ENCODE measurements around the gene MLLT6. TPM values are rescaled to one million over a fixed set of nuclear protein-coding genes. Genes with fewer than 3 reads are reported as not detected.

The MLLT6 gene
- total and polyA plus RNA-seq, 2 of the 13 experiments (the other 11 are each of a cell fraction or from before 2014, with no cell fraction given): 50.7 to 69.5 TPM

DNA sequence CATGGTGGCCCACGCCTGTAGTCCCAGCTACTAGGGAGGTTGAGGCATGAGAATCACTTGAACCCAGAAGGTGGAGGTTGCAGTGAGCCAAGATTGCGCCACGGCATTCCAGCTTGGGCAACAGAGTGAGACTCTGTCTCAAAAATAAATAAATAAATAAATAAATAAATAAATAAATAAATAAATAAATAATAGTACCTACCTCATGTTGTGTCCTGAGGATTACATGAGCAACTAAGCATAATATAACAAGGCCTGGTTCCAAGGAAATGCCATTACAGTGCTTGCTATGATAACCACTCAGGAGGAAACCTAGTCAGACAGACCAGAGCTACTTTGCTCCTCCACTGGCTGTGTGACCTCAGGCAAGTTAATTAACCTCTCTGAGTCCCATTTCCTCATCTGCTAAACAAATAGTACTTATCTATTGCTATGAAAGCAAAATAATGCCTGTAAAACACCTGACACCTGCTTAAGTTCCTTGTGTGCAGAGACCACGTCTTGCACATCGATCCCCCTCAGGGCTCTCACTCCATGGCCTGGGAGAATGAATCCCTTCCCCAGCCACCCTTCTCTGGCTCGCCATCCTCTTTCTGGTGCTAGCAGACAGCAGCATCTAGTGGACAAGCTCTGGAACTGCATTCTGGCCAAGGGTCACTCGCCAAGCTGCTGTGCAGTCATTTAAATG lies 37.8 kb upstream of the MLLT6 start (continued):
- TF ChIP-seq JUNB (CRISPR knock-in tag; IDR thresholded peaks at IDR 0.05; ENCODE audit: borderline replicate concordance) (no peak), ZNF616 (CRISPR knock-in tag; IDR thresholded peaks at IDR 0.05; ENCODE audit: low read depth) (no peak), MED8 (CRISPR knock-in tag; IDR thresholded peaks at IDR 0.05; ENCODE audit: insufficient replicate concordance) (no peak), ZFP62 (CRISPR knock-in tag; IDR thresholded peaks at IDR 0.05) (no peak), ZNF337 (CRISPR knock-in tag; IDR thresholded peaks at IDR 0.05; ENCODE audit: borderline replicate concordance, low read depth) (no peak), KAT7 (CRISPR knock-in tag; IDR thresholded peaks at IDR 0.05; ENCODE audit: borderline replicate concordance) (no peak; the same call in 1 of the 2 replicates), KLF16 (CRISPR knock-in tag; IDR thresholded peaks at IDR 0.05) (peak in 1 of 2 experiments; percentile 84; a peak in 2 of 4 replicates), ZNF350 (CRISPR knock-in tag; IDR thresholded peaks at IDR 0.05; ENCODE audit: borderline replicate concordance, low read depth) (no peak; the same call in 1 of the 2 replicates), ZNF703 (CRISPR knock-in tag; IDR thresholded peaks at IDR 0.05; ENCODE audit: borderline replicate concordance) (no peak), SNRNP70 (IDR thresholded peaks at IDR 0.05; ENCODE audit: low read depth, low read length) (no peak), HDAC1 (CRISPR knock-in tag; IDR thresholded peaks at IDR 0.05) (no peak), ZNF644 (CRISPR knock-in tag; IDR thresholded peaks at IDR 0.05; ENCODE audit: low read depth) (peak; percentile 23; the same call in 1 of the 2 replicates)
- TF ChIP-seq, protein P1, sequence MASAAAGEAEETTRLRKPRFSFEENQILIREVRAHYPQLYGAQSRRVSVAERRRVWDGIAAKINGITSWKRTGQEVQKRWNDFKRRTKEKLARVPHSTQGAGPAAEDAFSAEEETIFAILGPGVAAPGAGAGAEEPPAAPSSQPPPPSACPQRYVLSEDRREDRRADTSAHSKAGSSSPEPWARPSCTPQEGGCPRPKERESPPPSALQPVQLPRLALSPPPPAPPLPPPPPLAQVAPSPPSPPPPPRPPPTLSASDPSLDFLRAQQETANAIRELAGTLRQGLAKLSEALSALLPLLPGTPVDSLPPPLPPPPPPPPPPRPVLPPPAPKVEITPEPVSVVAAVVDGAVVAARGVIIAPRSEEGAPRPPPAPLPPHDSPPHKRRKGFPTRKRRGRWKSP (CRISPR knock-in tag; IDR thresholded peaks at IDR 0.05): no peak
- TF ChIP-seq, protein P2, sequence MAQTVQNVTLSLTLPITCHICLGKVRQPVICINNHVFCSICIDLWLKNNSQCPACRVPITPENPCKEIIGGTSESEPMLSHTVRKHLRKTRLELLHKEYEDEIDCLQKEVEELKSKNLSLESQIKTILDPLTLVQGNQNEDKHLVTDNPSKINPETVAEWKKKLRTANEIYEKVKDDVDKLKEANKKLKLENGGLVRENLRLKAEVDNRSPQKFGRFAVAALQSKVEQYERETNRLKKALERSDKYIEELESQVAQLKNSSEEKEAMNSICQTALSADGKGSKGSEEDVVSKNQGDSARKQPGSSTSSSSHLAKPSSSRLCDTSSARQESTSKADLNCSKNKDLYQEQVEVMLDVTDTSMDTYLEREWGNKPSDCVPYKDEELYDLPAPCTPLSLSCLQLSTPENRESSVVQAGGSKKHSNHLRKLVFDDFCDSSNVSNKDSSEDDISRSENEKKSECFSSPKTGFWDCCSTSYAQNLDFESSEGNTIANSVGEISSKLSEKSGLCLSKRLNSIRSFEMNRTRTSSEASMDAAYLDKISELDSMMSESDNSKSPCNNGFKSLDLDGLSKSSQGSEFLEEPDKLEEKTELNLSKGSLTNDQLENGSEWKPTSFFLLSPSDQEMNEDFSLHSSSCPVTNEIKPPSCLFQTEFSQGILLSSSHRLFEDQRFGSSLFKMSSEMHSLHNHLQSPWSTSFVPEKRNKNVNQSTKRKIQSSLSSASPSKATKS (CRISPR knock-in tag; IDR thresholded peaks at IDR 0.05): no peak
- TF ChIP-seq, protein P3, sequence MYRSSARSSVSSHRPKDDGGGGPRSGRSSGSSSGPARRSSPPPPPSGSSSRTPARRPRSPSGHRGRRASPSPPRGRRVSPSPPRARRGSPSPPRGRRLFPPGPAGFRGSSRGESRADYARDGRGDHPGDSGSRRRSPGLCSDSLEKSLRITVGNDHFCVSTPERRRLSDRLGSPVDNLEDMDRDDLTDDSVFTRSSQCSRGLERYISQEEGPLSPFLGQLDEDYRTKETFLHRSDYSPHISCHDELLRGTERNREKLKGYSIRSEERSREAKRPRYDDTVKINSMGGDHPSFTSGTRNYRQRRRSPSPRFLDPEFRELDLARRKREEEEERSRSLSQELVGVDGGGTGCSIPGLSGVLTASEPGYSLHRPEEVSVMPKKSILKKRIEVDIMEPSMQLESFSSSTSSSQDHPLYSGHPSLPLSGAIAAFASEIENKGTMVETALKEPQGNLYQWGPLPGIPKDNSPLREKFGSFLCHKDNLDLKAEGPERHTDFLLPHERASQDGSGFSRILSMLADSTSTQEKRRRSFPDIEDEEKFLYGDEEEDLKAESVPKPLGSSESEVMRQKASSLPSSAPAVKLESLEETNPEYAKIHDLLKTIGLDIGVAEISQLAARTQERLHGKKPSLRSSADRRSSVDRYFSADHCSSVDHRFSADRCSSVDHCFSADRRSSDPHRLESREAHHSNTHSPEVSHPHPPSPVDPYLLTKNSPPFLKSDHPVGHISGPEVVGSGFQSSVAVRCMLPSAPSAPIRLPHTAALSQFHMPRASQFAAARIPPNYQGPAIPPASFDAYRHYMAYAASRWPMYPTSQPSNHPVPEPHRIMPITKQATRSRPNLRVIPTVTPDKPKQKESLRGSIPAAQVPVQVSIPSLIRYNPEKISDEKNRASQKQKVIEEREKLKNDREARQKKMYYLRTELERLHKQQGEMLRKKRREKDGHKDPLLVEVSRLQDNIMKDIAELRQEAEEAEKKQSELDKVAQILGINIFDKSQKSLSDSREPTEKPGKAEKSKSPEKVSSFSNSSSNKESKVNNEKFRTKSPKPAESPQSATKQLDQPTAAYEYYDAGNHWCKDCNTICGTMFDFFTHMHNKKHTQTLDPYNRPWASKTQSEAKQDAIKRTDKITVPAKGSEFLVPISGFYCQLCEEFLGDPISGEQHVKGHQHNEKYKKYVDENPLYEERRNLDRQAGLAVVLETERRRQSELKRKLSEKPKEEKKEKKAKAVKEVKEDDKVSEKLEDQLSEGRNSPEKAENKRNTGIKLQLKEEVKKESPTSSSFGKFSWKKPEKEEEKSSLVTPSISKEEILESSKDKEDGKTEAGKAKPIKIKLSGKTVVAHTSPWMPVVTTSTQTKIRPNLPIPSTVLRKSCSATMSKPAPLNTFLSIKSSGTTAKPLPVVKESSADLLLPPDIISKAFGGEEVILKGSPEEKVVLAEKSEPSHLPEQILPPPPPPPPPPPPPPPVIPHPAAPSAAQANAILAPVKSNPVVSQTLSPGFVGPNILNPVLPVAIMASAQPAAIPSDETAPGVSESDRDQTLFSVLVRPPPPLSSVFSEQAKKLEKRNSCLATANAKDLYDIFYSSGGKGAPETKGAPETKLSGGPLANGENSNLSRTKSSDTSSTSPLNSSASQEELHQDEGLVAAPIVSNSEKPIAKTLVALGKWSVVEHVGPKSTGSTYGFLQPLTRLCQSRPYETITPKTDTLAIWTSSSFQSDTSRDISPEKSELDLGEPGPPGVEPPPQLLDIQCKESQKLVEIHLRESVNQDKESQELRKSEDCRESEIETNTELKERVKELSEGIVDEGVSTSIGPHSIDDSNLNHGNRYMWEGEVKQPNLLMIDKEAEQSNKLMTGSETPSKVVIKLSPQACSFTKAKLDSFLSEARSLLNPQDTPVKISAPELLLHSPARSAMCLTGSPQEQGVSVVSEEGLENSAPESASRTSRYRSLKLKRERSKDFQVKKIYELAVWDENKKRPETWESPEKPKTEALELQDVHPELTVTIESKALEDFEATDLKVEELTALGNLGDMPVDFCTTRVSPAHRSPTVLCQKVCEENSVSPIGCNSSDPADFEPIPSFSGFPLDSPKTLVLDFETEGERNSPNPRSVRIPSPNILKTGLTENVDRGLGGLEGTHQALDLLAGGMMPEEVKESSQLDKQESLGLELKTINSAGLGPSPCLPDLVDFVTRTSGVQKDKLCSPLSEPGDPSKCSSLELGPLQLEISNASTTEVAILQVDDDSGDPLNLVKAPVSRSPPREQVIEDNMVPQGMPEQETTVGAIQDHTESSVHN (CRISPR knock-in tag; IDR thresholded peaks at IDR 0.05): no peak

Data from HepG2 (cell line).